ENCODE measurements around the gene NEIL3.

GRCh38 chr4:177287255-177287654, 22.4 kb upstream of the NEIL3 start:
- TF ChIP-seq CTCF (IDR thresholded peaks at IDR 0.05; ENCODE audit: insufficient read depth, low read length) (no peak), GABPA (IDR thresholded peaks at IDR 0.05; ENCODE audit: low read depth) (no peak), REST (IDR thresholded peaks at IDR 0.05; ENCODE audit: insufficient replicate concordance, low read depth) (no peak), POLR2AphosphoS5 (IDR thresholded peaks at IDR 0.05; ENCODE audit: low read depth) (no peak; the same call in 1 of the 2 replicates)
